Vagina (tissue), 2 donors: ENCODE data around the gene RCC2. TPM values are rescaled to one million over a fixed set of nuclear protein-coding genes. Genes with fewer than 3 reads are reported as not detected.

Source experiments
- DNase-seq, 2 donors: peaks; one replicate each; pipeline ENCODE4 v3.0.0-alpha.2; 2017; ENCODE audit errors: extremely low spot score in 2 of 2
- H3K27ac ChIP-seq: fragments of 200-600 bp; sonication (generic); one replicate; pipeline ENCODE4 v1.5.1; 2019
- H3K27me3 ChIP-seq: fragments of 200-600 bp; sonication (generic); one replicate; pipeline ENCODE4 v1.5.1; 2019
- H3K36me3 ChIP-seq, 2 donors: fragments of 200-600 bp; sonication (generic); one replicate each; pipeline ENCODE4 v1.5.1; 2017 to 2019
- H3K4me1 ChIP-seq: fragments of 200-600 bp; sonication (generic); one replicate; pipeline ENCODE4 v1.5.1; 2019
- H3K4me3 ChIP-seq, 2 donors: fragments of 200-600 bp; sonication (generic); 1 replicate in 1 of 2; 2 replicates in 1 of 2; pipeline ENCODE4 v1.5.1; 2016 to 2019
- H3K9me3 ChIP-seq: fragments of 200-600 bp; sonication (generic); one replicate; pipeline ENCODE4 v1.5.1; 2019
- CTCF ChIP-seq, 3 experiments: fragments of 450-650 bp in 2 of 3; fragments of 200-600 bp in 1 of 3; sonication (generic) in 1 of 3; IDR thresholded peaks; one replicate each; pipeline ENCODE4 v1.5.1; 2017 to 2019; ENCODE audit warnings: antibody characterized with exemption in 3 of 3, mild to moderate bottlenecking in 2 of 3, moderate library complexity in 2 of 3
- POLR2A ChIP-seq, 2 donors: fragments of 450-650 bp; IDR thresholded peaks; one replicate each; pipeline ENCODE4 v1.6.1; 2017; ENCODE audit warnings: antibody characterized with exemption in 2 of 2, mild to moderate bottlenecking in 2 of 2, moderate library complexity in 2 of 2
- POLR2AphosphoS5 ChIP-seq, 2 donors: sonication (generic); formaldehyde crosslinking; IDR thresholded peaks; one replicate each; pipeline ENCODE4 v1.9.0; 2017; ENCODE audit warnings: antibody characterized with exemption in 2 of 2, mild to moderate bottlenecking in 2 of 2, low read depth in 1 of 2; ENCODE audit not compliant: insufficient read depth in 1 of 2
- intact Hi-C: fragments of 100-400 bp; cut with DNase I; formaldehyde crosslinking; loops from one replicate; pipeline ENCODE4 v1.15.1; 2023
- total RNA-seq: library from RNA; depleted of rRNA; stranded (reverse); fragments of >200 nt; gene quantifications from one replicate; pipeline ENCODE4 v1.2.3, GENCODE V29; 2016

The RCC2 gene
- total RNA-seq, 1 donor from 2014 or later: 31.2 TPM

GRCh38 chr1:17397910-17398695, 41.4 kb downstream of the RCC2 start:
- intact Hi-C loops: no loop called here
- no peaks in the 10 kb centered on the region for H3K27me3 ChIP-seq
- no peak for DNase-seq

GRCh38 chr1:17393230-17393629, 46.2 kb downstream of the RCC2 start:
- H3K36me3 ChIP-seq: no peaks in the 10 kb centered on the region
- H3K27ac ChIP-seq: no peak overlapping the region
- H3K4me1 ChIP-seq: no peaks in the 10 kb centered on the region
- no peaks in the 10 kb centered on the region for H3K27me3 ChIP-seq
- no peak overlapping the region for H3K4me3 ChIP-seq
- DNase-seq: no peak
- intact Hi-C loops: no loop called here
- TF ChIP-seq POLR2AphosphoS5 (IDR thresholded peaks at IDR 0.05; ENCODE audit: insufficient read depth in 1 of 2, low read depth in 1 of 2): no peak
- no peak for TF ChIP-seq POLR2A (IDR thresholded peaks at IDR 0.05)
- TF ChIP-seq CTCF (IDR thresholded peaks at IDR 0.05): no peak
- no peaks in the 10 kb centered on the region for H3K9me3 ChIP-seq

More at GRCh38 chr1:17397910-17398695, 41.4 kb downstream of the RCC2 start:
- Histone ChIP-seq H3K9me3 (no peaks in the 10 kb centered on the region), H3K36me3 (no peaks in the 10 kb centered on the region), H3K4me3 (no peak overlapping the region), H3K27ac (no peak overlapping the region), H3K4me1 (no peaks in the 10 kb centered on the region)
- TF ChIP-seq CTCF (IDR thresholded peaks at IDR 0.05): no peak
- no peak for TF ChIP-seq POLR2A (IDR thresholded peaks at IDR 0.05)
- no peak for TF ChIP-seq POLR2AphosphoS5 (IDR thresholded peaks at IDR 0.05; ENCODE audit: insufficient read depth in 1 of 2, low read depth in 1 of 2)

GRCh38 chr1:17392199-17392740, 47.2 kb downstream of the RCC2 start:
- intact Hi-C loops: no loop called here
- no peaks in the 10 kb centered on the region for H3K27me3 ChIP-seq
- TF ChIP-seq POLR2AphosphoS5 (IDR thresholded peaks at IDR 0.05; ENCODE audit: insufficient read depth in 1 of 2, low read depth in 1 of 2): no peak
- no peak for TF ChIP-seq CTCF (IDR thresholded peaks at IDR 0.05)
- TF ChIP-seq POLR2A (IDR thresholded peaks at IDR 0.05): no peak

GRCh38 chr1:17381161-17381560, 58.3 kb downstream of the RCC2 start:
- Histone ChIP-seq H3K36me3 (no peaks in the 10 kb centered on the region), H3K9me3 (no peaks in the 10 kb centered on the region), H3K27ac (no peak overlapping the region), H3K4me3 (no peak overlapping the region), H3K27me3 (no peaks in the 10 kb centered on the region), H3K4me1 (no peaks in the 10 kb centered on the region)
- TF ChIP-seq POLR2A (IDR thresholded peaks at IDR 0.05) (no peak), CTCF (IDR thresholded peaks at IDR 0.05) (no peak), POLR2AphosphoS5 (IDR thresholded peaks at IDR 0.05; ENCODE audit: insufficient read depth in 1 of 2, low read depth in 1 of 2) (no peak)
- DNase-seq: no peak
- intact Hi-C loops: no loop called here

More at GRCh38 chr1:17392199-17392740, 47.2 kb downstream of the RCC2 start:
- Histone ChIP-seq H3K4me3 (no peak overlapping the region), H3K4me1 (no peaks in the 10 kb centered on the region), H3K27ac (no peak overlapping the region), H3K9me3 (no peaks in the 10 kb centered on the region), H3K36me3 (no peaks in the 10 kb centered on the region)
- DNase-seq: no peak
